LNCAP (cell line): ENCODE results near the gene PRR13.

Source experiments
- TF ChIP-seq, protein P1 (sequence below): fragments of 450-650 bp; IDR thresholded peaks from 2 replicates; pipeline ENCODE4 v1.5.1; 2017; ENCODE audit warnings: mild to moderate bottlenecking

PRR13 gene

GRCh38 chr12:53419756-53420155, 21.8 kb upstream of the PRR13 start:
- TF ChIP-seq, protein P1, sequence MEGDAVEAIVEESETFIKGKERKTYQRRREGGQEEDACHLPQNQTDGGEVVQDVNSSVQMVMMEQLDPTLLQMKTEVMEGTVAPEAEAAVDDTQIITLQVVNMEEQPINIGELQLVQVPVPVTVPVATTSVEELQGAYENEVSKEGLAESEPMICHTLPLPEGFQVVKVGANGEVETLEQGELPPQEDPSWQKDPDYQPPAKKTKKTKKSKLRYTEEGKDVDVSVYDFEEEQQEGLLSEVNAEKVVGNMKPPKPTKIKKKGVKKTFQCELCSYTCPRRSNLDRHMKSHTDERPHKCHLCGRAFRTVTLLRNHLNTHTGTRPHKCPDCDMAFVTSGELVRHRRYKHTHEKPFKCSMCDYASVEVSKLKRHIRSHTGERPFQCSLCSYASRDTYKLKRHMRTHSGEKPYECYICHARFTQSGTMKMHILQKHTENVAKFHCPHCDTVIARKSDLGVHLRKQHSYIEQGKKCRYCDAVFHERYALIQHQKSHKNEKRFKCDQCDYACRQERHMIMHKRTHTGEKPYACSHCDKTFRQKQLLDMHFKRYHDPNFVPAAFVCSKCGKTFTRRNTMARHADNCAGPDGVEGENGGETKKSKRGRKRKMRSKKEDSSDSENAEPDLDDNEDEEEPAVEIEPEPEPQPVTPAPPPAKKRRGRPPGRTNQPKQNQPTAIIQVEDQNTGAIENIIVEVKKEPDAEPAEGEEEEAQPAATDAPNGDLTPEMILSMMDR: no peak

DNA sequence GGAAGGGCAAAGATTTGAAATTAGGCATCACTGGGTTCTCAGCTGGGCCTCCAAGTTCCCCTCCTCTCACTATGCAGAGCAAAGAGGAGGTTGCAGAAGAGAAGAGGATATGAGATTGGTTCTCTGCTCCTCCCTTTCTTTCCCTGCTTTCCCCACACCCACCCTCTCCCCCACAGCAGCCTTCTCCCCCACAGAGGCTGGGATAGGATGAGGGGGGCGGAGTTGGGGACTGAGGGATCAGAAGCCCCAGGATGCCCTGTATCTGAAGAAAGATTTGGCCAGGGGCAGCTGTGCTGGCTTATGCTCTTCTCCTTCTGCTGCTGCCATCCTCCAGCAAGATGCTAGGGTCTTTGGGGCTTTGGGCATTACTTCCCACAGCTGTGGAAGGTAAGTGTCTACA, 17.9 kb upstream of the PRR13 start, which contains the start of gene AMHR2:
AMHR2 (plus strand) TSS at position 259 of the 400 bp plus-strand sequence; CDS start at position 339, 80 bp downstream.
- TF ChIP-seq, protein P1: no peak

DNA sequence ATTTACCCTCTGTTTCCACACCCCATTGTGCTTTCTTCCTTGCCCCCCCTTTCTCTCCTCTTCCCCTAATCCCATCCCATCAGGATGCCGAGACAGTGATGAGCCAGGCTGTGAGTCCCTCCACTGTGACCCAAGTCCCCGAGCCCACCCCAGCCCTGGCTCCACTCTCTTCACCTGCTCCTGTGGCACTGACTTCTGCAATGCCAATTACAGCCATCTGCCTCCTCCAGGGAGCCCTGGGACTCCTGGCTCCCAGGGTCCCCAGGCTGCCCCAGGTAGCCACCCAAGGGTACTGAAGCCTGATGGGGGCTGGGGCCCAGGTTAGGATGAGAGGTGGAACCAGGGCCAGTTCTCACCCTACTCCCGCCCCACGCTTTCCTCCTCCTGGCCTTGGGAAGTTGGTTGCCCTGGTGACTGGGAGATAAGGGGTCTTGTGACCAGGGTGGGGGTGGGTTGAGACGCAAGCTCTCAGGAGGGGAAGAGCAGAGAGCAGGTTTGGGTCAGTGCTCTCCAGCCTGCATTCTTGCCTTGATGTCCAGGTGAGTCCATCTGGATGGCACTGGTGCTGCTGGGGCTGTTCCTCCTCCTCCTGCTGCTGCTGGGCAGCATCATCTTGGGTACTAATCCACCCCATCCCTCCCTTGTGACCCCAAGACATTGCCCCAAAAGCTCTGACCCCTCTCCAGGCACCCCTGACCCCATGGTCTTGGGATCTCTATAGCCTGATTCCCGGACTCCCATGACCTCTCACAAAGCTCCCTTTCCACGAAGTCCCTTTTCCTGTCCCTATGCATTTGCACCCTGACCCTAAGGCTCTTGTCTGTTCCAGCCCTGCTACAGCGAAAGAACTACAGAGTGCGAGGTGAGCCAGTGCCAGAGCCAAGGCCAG, 16.7 kb upstream of the PRR13 start:
- TF ChIP-seq, protein P1: no peak

GRCh38 chr12:53425515-53426150, 15.9 kb upstream of the PRR13 start:
- TF ChIP-seq, protein P1: no peak

DNA sequence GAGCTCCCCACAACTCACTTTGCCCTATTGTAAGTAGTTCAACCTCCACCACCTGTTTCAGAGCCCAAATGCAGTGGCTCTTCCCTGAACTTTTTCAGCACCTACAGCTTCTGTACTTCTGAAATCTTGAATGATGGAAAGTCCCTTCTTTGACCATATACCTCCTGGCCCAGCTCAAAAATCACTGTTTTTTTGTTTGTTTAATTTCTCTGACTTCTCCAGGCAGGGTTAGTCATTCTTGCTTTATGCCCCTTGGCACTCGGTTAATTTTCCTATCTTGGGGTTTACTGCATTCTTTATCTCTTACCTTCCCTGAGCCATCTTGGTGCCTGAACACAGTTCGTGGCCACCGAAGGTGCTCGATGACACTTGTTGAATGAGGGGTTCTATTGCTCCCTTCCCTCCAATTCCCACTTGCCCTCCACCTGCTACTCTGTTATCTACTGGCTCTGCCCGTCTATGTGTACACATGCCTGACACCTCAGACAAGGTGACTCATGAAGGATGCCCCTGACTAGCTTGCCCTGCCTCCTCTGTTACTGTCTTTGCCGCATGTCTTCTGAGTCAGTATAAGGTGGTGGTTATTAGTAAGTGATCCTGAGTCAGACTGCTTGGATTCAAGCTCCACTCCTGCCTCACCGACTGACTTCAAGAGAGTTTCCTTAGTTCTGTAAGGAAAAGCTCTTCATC, 13.5 kb upstream of the PRR13 start:
- TF ChIP-seq, protein P1: no peak

DNA sequence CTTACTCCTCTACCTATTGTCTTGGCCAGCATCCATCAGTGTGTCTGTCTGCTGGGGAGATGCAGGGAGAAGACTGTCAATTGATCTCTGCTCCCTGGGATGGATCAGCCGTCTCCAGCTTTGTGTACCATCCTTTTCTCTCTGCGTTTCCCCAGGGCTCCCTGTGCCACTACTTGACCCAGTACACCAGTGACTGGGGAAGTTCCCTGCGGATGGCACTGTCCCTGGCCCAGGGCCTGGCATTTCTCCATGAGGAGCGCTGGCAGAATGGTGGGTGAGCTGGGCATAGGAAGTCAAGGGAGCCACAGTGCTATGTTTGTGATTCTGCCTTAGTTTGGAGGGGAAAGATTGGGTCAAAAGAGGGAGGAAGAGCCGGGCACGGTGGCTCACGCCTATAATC, 12.8 kb upstream of the PRR13 start:
- TF ChIP-seq, protein P1: no peak

DNA sequence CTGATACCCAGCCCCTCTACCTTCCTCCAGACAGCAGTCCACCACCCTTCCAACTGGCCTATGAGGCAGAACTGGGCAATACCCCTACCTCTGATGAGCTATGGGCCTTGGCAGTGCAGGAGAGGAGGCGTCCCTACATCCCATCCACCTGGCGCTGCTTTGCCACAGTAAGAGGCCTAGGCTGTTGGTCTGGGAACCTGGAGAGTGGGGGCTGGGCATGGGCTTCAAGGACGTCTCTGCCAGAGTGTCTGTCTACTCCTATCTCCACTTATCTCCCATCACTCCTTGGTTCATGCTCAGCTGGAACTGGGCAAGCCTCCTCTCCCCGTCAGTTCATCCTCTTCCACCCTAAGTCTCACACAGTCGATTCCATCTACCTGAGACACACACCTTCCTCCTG, 11.4 kb upstream of the PRR13 start:
- TF ChIP-seq, protein P1: no peak
